HepG2 (cell line): Measurements from ENCODE around the gene UNKL. TPM values are rescaled to one million over a fixed set of nuclear protein-coding genes. Genes with fewer than 3 reads are reported as not detected.

Experiments
- ATAC-seq: fragments of 200-7000 bp; cut with Tn5 transposase; 3 replicates; pipeline ENCODE4 v1.9.1; 2020; ENCODE audit warnings: mild to moderate bottlenecking, moderate library complexity
- BruUV-seq: library from RNA; stranded (reverse); fragments of 400-500 nt; replicated peaks from 2 replicates; lab custom pipeline; 2021; lab: Mats Ljungman, UMichigan
- CTCF ChIA-PET: fragments of 300-600 bp; formaldehyde crosslinking; extraction: SDS; loops from one replicate; lab custom pipeline; 2021; ENCODE audit warnings: low total read pairs, inconsistent platforms, low intra/inter-chr PET ratio; lab: Yijun Ruan, JAX
- POLR2A ChIA-PET: fragments of 350-600 bp; sonication (Branson Sonifier 250); formaldehyde crosslinking; loops from one replicate; lab custom pipeline; 2020; ENCODE audit warnings: antibody characterized with exemption, inconsistent platforms; lab: Yijun Ruan, JAX
- DNase-seq: peaks from one replicate; pipeline ENCODE4 v3.0.0-alpha.2; 2015; ENCODE audit warnings: low spot score
- FAIRE-seq: peaks from 3 replicates; lab custom pipeline; 2011; peaks lifted over from hg19 to GRCh38; lab: Jason Lieb, UNC
- H2AFZ ChIP-seq: one replicate; pipeline ENCODE4 v1.6.1; 2011; ENCODE audit warnings: low read length, inconsistent platforms
- H3K27ac ChIP-seq: fragments of 300-600 bp; 3 replicates; pipeline ENCODE4 v1.8.0; 2011; ENCODE audit warnings: mixed run types, mild to moderate bottlenecking, mixed read lengths, low read length, inconsistent platforms; ENCODE audit not compliant: insufficient read depth; ENCODE audit errors: extremely low read length
- H3K27me3 ChIP-seq, 2 experiments: fragments of 200-600 bp in 1 of 2; 2 replicates in 1 of 2; 3 replicates in 1 of 2; pipeline versions ENCODE4 v1.6.0 to v1.8.0; 2011; ENCODE audit warnings: low read length in 2 of 2, mild to moderate bottlenecking in 2 of 2, moderate library complexity in 2 of 2, inconsistent platforms in 1 of 2; ENCODE audit not compliant: insufficient read depth in 2 of 2, control insufficient read depth in 1 of 2
- H3K36me3 ChIP-seq, 2 experiments: fragments of 200-600 bp in 1 of 2; replicated peaks in 1 of 2; 2 replicates in 1 of 2; 3 replicates in 1 of 2; pipeline versions ENCODE4 v1.5.1 to v1.8.0; 2011; ENCODE audit warnings: low read length in 2 of 2, inconsistent platforms in 1 of 2; ENCODE audit not compliant: insufficient read depth in 2 of 2, control insufficient read depth in 1 of 2
- H3K4me1 ChIP-seq: 2 replicates; pipeline ENCODE4 v1.5.1; 2012; ENCODE audit warnings: low read length, inconsistent platforms; ENCODE audit not compliant: insufficient read depth
- H3K4me2 ChIP-seq: 2 replicates; pipeline ENCODE4 v1.6.0; 2011; ENCODE audit warnings: low read depth, low read length, inconsistent platforms
- H3K4me3 ChIP-seq, 3 experiments: fragments of 200-600 bp in 1 of 3; sonication (generic), shearing (Covaris generic) in 1 of 3; replicated peaks in 1 of 3; 2 replicates each; pipeline ENCODE4 v1.5.1; 2011 to 2016; ENCODE audit warnings: low read length in 3 of 3, inconsistent platforms in 2 of 3, low read depth in 2 of 3, mild to moderate bottlenecking in 2 of 3, control low read depth in 1 of 3, mixed read lengths in 1 of 3; ENCODE audit not compliant: insufficient read depth in 1 of 3
- H3K79me2 ChIP-seq: one replicate; pipeline ENCODE4 v1.6.1; 2011; ENCODE audit warnings: low read length, inconsistent platforms; ENCODE audit not compliant: insufficient read depth
- H3K9ac ChIP-seq: 2 replicates; pipeline ENCODE4 v1.6.0; 2011; ENCODE audit warnings: mild to moderate bottlenecking, low read depth, low read length, inconsistent platforms; ENCODE audit not compliant: insufficient read depth
- H3K9me3 ChIP-seq: 2 replicates; pipeline ENCODE4 v1.5.1; 2012; ENCODE audit warnings: mild to moderate bottlenecking, low read length
- H4K20me1 ChIP-seq: 2 replicates; pipeline ENCODE4 v1.6.0; 2011; ENCODE audit warnings: inconsistent platforms, mild to moderate bottlenecking, low read length, moderate library complexity; ENCODE audit not compliant: insufficient read depth
- EZH2 ChIP-seq: conservative IDR thresholded peaks from 2 replicates; pipeline ENCODE4 v1.6.1; 2012; ENCODE audit warnings: mild to moderate bottlenecking, low read depth, low read length, moderate library complexity
- HNRNPLL ChIP-seq: fragments of 200-400 bp; formaldehyde crosslinking; IDR thresholded peaks from 2 replicates; pipeline ENCODE4 v1.6.1; 2017; ENCODE audit warnings: mild to moderate bottlenecking, low read depth, low read length; ENCODE audit not compliant: poor library complexity, severe bottlenecking
- MAZ ChIP-seq, 2 experiments: sonication (generic) in 1 of 2; formaldehyde crosslinking in 1 of 2; IDR thresholded peaks; 2 replicates each; pipeline versions ENCODE4 v1.5.0 to v1.6.1; 2012 to 2020; ENCODE audit warnings: low read depth in 2 of 2, mild to moderate bottlenecking in 2 of 2, borderline replicate concordance in 1 of 2, improper control_type of control experiment in 1 of 2, low read length in 1 of 2, missing genetic modification reagents in 1 of 2, moderate library complexity in 1 of 2
- THAP8 ChIP-seq: sonication (generic); formaldehyde crosslinking; IDR thresholded peaks from 2 replicates; pipeline ENCODE4 v1.5.1; 2020; ENCODE audit warnings: missing genetic modification reagents, mild to moderate bottlenecking, borderline replicate concordance
- ZNF263 ChIP-seq: sonication (generic); formaldehyde crosslinking; IDR thresholded peaks from 2 replicates; pipeline ENCODE4 v1.4.0; 2020; ENCODE audit warnings: missing genetic modification reagents
- ZNF777 ChIP-seq: sonication (generic); formaldehyde crosslinking; IDR thresholded peaks from 2 replicates; pipeline ENCODE4 v1.4.0; 2020; ENCODE audit warnings: missing genetic modification reagents
- ZSCAN22 ChIP-seq: sonication (generic); formaldehyde crosslinking; IDR thresholded peaks from 2 replicates; pipeline ENCODE4 v1.4.0; 2020; ENCODE audit warnings: mild to moderate bottlenecking, missing genetic modification reagents
- WGBS: methylation state at CpG from one replicate; pipeline ENCODE4 v1.1.6; 2017; ENCODE audit warnings: low lambda C conversion rate; 5-methylcytosine and 5-hydroxymethylcytosine counted together
- in situ Hi-C: cut with HindIII; loops from 2 replicates; pipeline ENCODE4 v1.10.0; 2017; ENCODE audit warnings: low pct_unique_long_range_greater_than_20kb; ENCODE audit not compliant: extremely low pct_ligation_motif_present
- intact Hi-C: fragments of 100-400 bp; cut with micrococcal nuclease; formaldehyde crosslinking; loops from one replicate; pipeline ENCODE4 v1.10.0; 2022; ENCODE audit not compliant: unreplicated experiment
- polyA plus RNA-seq, 8 experiments: library from polyadenylated mRNA; depleted of rRNA in 3 of 8; stranded (reverse) in 7 of 8; unstranded in 1 of 8; fragments of >200 nt; fragmentation: Illumina TruSeq in 4 of 8; extraction: Trizol in 4 of 8; gene quantifications; 2 replicates each; pipeline versions ENCODE4 v1.2.1 to v1.2.3, GENCODE V29; 2011 to 2016; ENCODE audit warnings: low read depth in 4 of 8, missing spikeins in 1 of 8, mixed read lengths in 1 of 8; ENCODE audit not compliant: insufficient read depth in 1 of 8
- total RNA-seq, 5 experiments: library from RNA; depleted of rRNA; stranded (reverse); fragments of >200 nt; fragmentation: Illumina TruSeq; extraction: Trizol; gene quantifications; 2 replicates each; pipeline ENCODE4 v1.2.3, GENCODE V29; 2016; ENCODE audit warnings: low read depth in 1 of 5

The UNKL gene
- total and polyA plus RNA-seq, 2 of the 13 experiments (the other 11 are each of a cell fraction or from before 2014, with no cell fraction given), result 10.4 to 17.6 TPM

DNA sequence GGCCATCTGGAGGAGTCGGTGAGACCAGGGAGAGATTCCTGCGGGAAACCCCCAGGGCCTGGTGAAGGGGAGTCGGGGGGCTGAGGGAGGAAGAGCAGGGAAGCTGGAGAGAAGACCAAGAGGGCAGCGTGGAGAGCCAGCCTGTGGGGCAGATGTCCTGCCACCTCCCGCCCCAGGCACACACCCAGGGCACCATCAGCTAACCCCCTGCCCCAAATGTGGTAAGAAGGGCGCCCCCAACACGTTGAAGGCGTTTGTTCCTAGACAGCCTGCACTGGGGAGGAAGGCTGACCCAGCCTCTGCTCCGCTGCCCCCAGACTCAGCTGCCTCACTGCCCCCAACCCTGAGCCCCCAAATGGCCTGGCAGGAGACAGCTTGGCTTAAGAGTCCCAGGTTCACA, 79.8 kb downstream of the UNKL start:
- Histone ChIP-seq H3K27me3 (peaks cover 18 to 57% of the 10 kb centered on the region in 2 experiments), H2AFZ (no peak overlapping the region), H3K79me2 (no peaks in the 10 kb centered on the region), H3K4me1 (peaks cover 31% of the 10 kb centered on the region), H3K4me2 (peak overlapping the region; percentile 99; the same call in 1 of the 2 replicates), H4K20me1 (0 out of 2 replicates have a peak, but pooled peaks cover 3% of the 10 kb centered on the region), H3K9me3 (no peaks in the 10 kb centered on the region), H3K36me3 (no peaks in the 10 kb centered on the region), H3K4me3 (peak overlapping the region in 1 of 3 experiments; percentile 79; a peak in 2 of 6 replicates), H3K9ac (no peak overlapping the region), H3K27ac (no peak overlapping the region)
- in situ Hi-C loops (no loop called here), intact Hi-C loops (no loop called here)
- no peak for DNase-seq
- ChIA-PET CTCF (no interaction called here), POLR2A (no interaction called here)
- WGBS, result 55% methylated on average over 2 of the region's 9 CpGs
- no peak for TF ChIP-seq ZSCAN22 (CRISPR knock-in tag)
- TF ChIP-seq EZH2, result 0 out of 2 replicates have a peak, but pooled peaks have one; percentile 13
- BruUV-seq, result no TSS peak
- no peak for FAIRE-seq
- no peak for ATAC-seq

DNA sequence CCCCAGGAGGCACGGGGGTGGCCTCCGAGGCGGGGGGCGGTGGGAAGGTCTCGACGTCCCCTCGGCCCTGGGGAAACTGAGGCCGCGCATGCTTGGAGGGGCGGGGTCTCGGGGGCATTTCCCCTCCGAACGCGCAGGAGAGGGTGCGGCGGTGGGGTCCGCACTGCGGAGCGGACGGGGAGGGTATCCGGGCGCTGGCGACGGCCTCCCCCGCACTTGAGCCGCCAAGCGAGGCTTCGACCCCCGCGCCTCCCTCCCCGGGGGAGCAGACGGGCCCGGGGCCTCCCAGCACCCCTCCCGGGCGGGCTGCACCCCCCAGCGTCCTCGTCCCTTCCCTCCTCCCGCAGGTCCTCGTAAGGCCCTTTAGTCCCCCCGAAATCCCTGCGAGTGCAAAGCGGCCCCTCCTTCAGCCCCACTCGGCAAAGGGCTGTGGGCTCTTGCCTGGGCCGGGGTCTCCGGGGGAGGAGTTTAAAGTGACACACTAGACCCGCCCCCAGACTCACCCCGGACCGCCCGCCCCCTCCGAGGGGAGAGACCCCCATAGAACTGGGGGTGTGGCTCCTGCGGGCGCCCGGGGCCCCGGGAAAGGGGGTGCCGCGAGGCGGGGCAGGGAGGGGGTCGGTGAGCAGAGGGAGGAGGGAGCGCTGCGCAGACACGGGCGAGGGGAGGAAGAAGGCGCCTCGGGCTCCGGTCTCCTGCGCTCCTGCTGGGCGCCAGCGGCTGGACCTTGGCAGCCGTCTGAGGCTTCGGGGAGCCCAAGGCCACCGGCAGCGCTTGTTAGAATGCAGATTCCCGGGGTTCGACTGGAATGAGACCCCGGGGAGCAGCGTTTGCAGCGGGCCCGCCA, 80.4 kb downstream of the UNKL start:
- ChIA-PET POLR2A (interaction anchor here (3.6 kb wide), 1 partner anchor 9 kb away, joined by 25 read pairs; no protein-coding TSS in a partner anchor), CTCF (no interaction called here)
- Histone ChIP-seq H3K27ac (no peak overlapping the region), H3K4me3 (peak overlapping the region; percentile 7 to 79 (median 61); a peak in 4 of 6 replicates), H3K4me1 (peaks cover 31% of the 10 kb centered on the region), H3K9me3 (no peaks in the 10 kb centered on the region), H2AFZ (no peak overlapping the region), H3K4me2 (peak overlapping the region; percentile 99), H4K20me1 (0 out of 2 replicates have a peak, but pooled peaks cover 3% of the 10 kb centered on the region), H3K79me2 (no peaks in the 10 kb centered on the region), H3K27me3 (peaks cover 18 to 53% of the 10 kb centered on the region in 2 experiments), H3K9ac (peak overlapping the region; percentile 60; the same call in 1 of the 2 replicates), H3K36me3 (no peaks in the 10 kb centered on the region)
- 16% methylated on average over 7 of the region's 78 CpGs for WGBS
- BruUV-seq, result no TSS peak
- ATAC-seq (no peak), FAIRE-seq (no peak), DNase-seq (no peak)
- intact Hi-C loops, result no loop called here
- TF ChIP-seq MAZ (IDR thresholded peaks at IDR 0.05; ENCODE audit: borderline replicate concordance, low read depth, low read length), result no peak
- TF ChIP-seq MAZ (CRISPR knock-in tag; IDR thresholded peaks at IDR 0.05; ENCODE audit: low read depth), result no peak
- no peak for TF ChIP-seq THAP8 (CRISPR knock-in tag)
- peak; percentile 63 for TF ChIP-seq ZNF777 (CRISPR knock-in tag)
- 0 out of 2 replicates have a peak, but pooled peaks have one; percentile 10 for TF ChIP-seq ZNF263 (CRISPR knock-in tag)
- TF ChIP-seq HNRNPLL, result peak; percentile 13
- in situ Hi-C loops, result no loop called here
